ENCODE measurements around the gene ALDH1L1. TPM values are rescaled to one million over a fixed set of nuclear protein-coding genes. Genes with fewer than 3 reads are reported as not detected.
A peak's percentile ranks its signal among the peaks of the same experiment; 100 is the strongest.
"Not testable (repeated sequence)": the region's sequence is repeated elsewhere in the genome, so short reads cannot be mapped to it uniquely, and the experiment has no call there.

The ALDH1L1 gene
- total RNA-seq, 1 donor from 2014 or later = 23.1 TPM

- DNase-seq (ENCODE audit: missing footprints) (no peak), ATAC-seq (no peak)
- intact Hi-C loops (cut with DNase I) = loop anchor here (5.0 kb wide), 1 partner anchor 133 kb away; no protein-coding TSS in a partner anchor
These were observed 75.4 kb downstream of the ALDH1L1 start for GRCh38 chr3:126104742-126105605.

- ATAC-seq (no peak), DNase-seq (ENCODE audit: missing footprints) (no peak)
These were observed 76.3 kb downstream of the ALDH1L1 start for GRCh38 chr3:126104028-126104635.

GRCh38 chr3:126103121-126104027 lies 77.0 kb downstream of the ALDH1L1 start:
- peak; percentile 6 for ATAC-seq
- no peak for DNase-seq (ENCODE audit: missing footprints)
- intact Hi-C loops (cut with DNase I) = loop anchor here (5.0 kb wide), 1 partner anchor 131 kb away; no protein-coding TSS in a partner anchor

More at GRCh38 chr3:126104028-126104635, 76.3 kb downstream of the ALDH1L1 start:
- intact Hi-C loops (cut with DNase I) = loop anchor here (5.0 kb wide), 1 partner anchor 132 kb away; no protein-coding TSS in a partner anchor

GRCh38 chr3:126102530-126102951 lies 77.8 kb downstream of the ALDH1L1 start:
- DNase-seq (ENCODE audit: missing footprints) (no peak), ATAC-seq (peak; percentile 42)
- intact Hi-C loops (cut with DNase I) = loop anchor here (5.0 kb wide), 1 partner anchor 130 kb away; no protein-coding TSS in a partner anchor

GRCh38 chr3:126102011-126102410 lies 78.4 kb downstream of the ALDH1L1 start:
- DNase-seq (ENCODE audit: missing footprints) (no peak), ATAC-seq (no peak)
- intact Hi-C loops (cut with DNase I) = loop anchor here (5.0 kb wide), 1 partner anchor 130 kb away; no protein-coding TSS in a partner anchor

- ATAC-seq = no peak
- intact Hi-C loops (cut with DNase I) = loop anchor here (5.0 kb wide), 1 partner anchor 129 kb away; no protein-coding TSS in a partner anchor
- DNase-seq (ENCODE audit: missing footprints) = no peak
These were observed 78.8 kb downstream of the ALDH1L1 start for GRCh38 chr3:126101521-126101982.

- no peak for DNase-seq (ENCODE audit: missing footprints)
- intact Hi-C loops (cut with DNase I) = loop anchor here (5.0 kb wide), 1 partner anchor 128 kb away; no protein-coding TSS in a partner anchor
- ATAC-seq = no peak
These were observed 79.6 kb downstream of the ALDH1L1 start for GRCh38 chr3:126100634-126101301.

- ATAC-seq (no peak), DNase-seq (ENCODE audit: missing footprints) (no peak)
- intact Hi-C loops (cut with DNase I) = loop anchor here (5.0 kb wide), 1 partner anchor 128 kb away; no protein-coding TSS in a partner anchor
These were observed 80.1 kb downstream of the ALDH1L1 start for GRCh38 chr3:126100269-126100633.

GRCh38 chr3:126098391-126098858 lies 82.0 kb downstream of the ALDH1L1 start:
- DNase-seq (ENCODE audit: missing footprints) (no peak), ATAC-seq (no peak)

GRCh38 chr3:126097801-126098200 lies 82.6 kb downstream of the ALDH1L1 start:
- no peak for ATAC-seq
- intact Hi-C loops (cut with DNase I) = no loop called here
- DNase-seq (ENCODE audit: missing footprints) = no peak

More at GRCh38 chr3:126098391-126098858, 82.0 kb downstream of the ALDH1L1 start:
- intact Hi-C loops (cut with DNase I) = no loop called here

- intact Hi-C loops (cut with DNase I); ATAC-seq; DNase-seq (ENCODE audit: missing footprints): not testable (repeated sequence)
These were observed 84.1 kb downstream of the ALDH1L1 start for GRCh38 chr3:126096274-126096673.

GRCh38 chr3:126092128-126092527 lies 88.3 kb downstream of the ALDH1L1 start:
- DNase-seq (ENCODE audit: missing footprints); ATAC-seq; intact Hi-C loops (cut with DNase I): not testable (repeated sequence)

GRCh38 chr3:126087552-126088175 lies 92.7 kb downstream of the ALDH1L1 start:
- intact Hi-C loops (cut with DNase I) = loop anchor here (5.0 kb wide), 1 partner anchor 115 kb away; no protein-coding TSS in a partner anchor
- ATAC-seq = no peak
- DNase-seq (ENCODE audit: missing footprints) = no peak

- no peak for ATAC-seq
- intact Hi-C loops (cut with DNase I) = loop anchor here (5.0 kb wide), 1 partner anchor 114 kb away; no protein-coding TSS in a partner anchor
- DNase-seq (ENCODE audit: missing footprints) = no peak
These were observed 94.5 kb downstream of the ALDH1L1 start for GRCh38 chr3:126085841-126086240.

- DNase-seq (ENCODE audit: missing footprints) = no peak
- ATAC-seq = no peak
- intact Hi-C loops (cut with DNase I) = loop anchor here (5.0 kb wide), 1 partner anchor 113 kb away; no protein-coding TSS in a partner anchor
These were observed 95.1 kb downstream of the ALDH1L1 start for GRCh38 chr3:126085276-126085675.

GRCh38 chr3:126084768-126085180 lies 95.6 kb downstream of the ALDH1L1 start:
- intact Hi-C loops (cut with DNase I) = loop anchor here (5.0 kb wide), 2 partner anchors 92 to 112 kb away; no protein-coding TSS in a partner anchor
- ATAC-seq = no peak
- no peak for DNase-seq (ENCODE audit: missing footprints)

Measured in Right ventricle myocardium inferior (tissue), 1 donor.